ENCODE measurements around the gene KCNQ2.

- TF ChIP-seq ZNF274 (IDR thresholded peaks at IDR 0.05; ENCODE audit: low read depth, low read length) (no peak), YY1 (IDR thresholded peaks at IDR 0.05; ENCODE audit: insufficient read depth, insufficient read length) (no peak), SUZ12 (IDR thresholded peaks at IDR 0.05; ENCODE audit: extremely low read depth, insufficient read depth, insufficient read length) (no peak)
Observed at GRCh38 chr20:63451821-63452220, 20.6 kb downstream of the KCNQ2 start.

Data from NT2/D1 (cell line).